Measurements from ENCODE around the gene CLDN11. TPM values are rescaled to one million over a fixed set of nuclear protein-coding genes. Genes with fewer than 3 reads are reported as not detected.

Gene CLDN11
- total RNA-seq, 6 experiments from 2014 or later: 3.3 to 77.5 (median 66.7) TPM

DNA sequence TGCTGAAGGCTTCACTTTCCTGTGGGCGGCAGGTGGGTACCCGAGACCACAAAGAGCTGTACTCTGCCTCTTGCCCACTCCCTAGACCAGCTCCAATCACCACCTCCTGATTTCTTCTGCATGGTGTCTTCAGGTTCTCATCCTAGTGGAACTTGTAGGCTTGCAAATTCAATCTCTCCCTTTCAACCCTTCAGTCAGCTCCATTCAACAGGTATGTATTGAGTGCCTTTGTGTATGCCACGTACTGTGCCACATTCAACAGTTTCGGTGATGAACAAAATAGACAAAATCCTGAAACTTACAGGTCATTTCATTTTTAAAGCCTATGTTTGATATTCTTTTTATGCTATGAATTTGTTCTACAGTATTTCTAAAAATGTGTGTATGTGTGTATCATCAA lies 5.4 kb upstream of the CLDN11 start:
- peak overlapping the region; percentile 67 for H3K27ac Mint-ChIP-seq
- no peaks in the 10 kb centered on the region for H3K36me3 Mint-ChIP-seq (ENCODE audit: low read depth)
- peaks cover 38% of the 10 kb centered on the region for H3K4me1 Mint-ChIP-seq (ENCODE audit: low read depth)
- no peak overlapping the region for H3K4me3 Mint-ChIP-seq
- no peaks in the 10 kb centered on the region for H3K27me3 Mint-ChIP-seq (ENCODE audit: insufficient read depth)
- DNase-seq: no peak
- TF ChIP-seq, protein P1, sequence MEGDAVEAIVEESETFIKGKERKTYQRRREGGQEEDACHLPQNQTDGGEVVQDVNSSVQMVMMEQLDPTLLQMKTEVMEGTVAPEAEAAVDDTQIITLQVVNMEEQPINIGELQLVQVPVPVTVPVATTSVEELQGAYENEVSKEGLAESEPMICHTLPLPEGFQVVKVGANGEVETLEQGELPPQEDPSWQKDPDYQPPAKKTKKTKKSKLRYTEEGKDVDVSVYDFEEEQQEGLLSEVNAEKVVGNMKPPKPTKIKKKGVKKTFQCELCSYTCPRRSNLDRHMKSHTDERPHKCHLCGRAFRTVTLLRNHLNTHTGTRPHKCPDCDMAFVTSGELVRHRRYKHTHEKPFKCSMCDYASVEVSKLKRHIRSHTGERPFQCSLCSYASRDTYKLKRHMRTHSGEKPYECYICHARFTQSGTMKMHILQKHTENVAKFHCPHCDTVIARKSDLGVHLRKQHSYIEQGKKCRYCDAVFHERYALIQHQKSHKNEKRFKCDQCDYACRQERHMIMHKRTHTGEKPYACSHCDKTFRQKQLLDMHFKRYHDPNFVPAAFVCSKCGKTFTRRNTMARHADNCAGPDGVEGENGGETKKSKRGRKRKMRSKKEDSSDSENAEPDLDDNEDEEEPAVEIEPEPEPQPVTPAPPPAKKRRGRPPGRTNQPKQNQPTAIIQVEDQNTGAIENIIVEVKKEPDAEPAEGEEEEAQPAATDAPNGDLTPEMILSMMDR (IDR thresholded peaks at IDR 0.05): no peak
- H3K9me3 Mint-ChIP-seq: no peaks in the 10 kb centered on the region

DNA sequence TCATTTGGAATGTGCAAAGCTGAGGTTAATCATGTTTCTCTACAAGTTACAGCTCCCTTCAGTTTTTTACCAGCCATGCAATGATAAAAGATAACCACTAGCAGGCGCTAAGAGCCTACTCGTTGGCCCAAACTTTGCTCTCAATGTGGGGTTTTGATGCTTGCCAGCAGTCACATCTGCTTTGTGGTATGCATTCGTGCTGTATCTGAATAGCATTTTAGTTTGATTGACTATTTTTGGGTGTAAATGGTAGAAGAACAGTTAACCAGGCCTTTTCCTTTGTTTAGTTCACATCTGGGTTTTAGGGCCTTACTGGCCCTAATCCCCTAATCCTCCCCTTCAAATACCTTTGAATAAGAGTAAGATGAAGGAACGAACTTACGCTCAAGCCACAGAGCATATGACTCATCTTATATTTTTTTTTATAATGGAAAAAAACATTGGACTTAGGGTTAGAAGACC lies 4.4 kb upstream of the CLDN11 start:
- peak; percentile 88 for DNase-seq

DNA sequence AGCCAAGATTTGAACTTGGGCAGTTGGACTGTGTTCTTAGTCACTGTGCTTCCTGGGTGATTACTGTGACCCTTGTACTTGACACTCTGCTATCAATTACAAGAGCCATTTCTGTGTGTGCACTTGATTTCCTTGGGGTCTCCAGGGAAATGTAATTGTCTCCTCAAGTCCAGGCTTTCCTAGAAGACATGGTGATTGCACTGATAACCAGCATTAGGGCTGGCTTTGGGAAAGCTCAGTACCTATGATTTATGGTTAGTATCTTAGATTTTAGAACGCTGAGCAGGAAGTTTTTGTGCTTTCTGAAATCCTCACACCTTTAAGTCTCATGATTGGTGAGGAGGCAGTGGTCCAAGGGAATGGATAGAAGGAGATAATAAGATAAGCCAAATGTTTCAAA lies 1.6 kb upstream of the CLDN11 start:
- Mint-ChIP-seq H3K27me3 (ENCODE audit: insufficient read depth) (no peaks in the 10 kb centered on the region), H3K27ac (no peak overlapping the region), H3K4me1 (ENCODE audit: low read depth) (peaks cover 60% of the 10 kb centered on the region), H3K36me3 (ENCODE audit: low read depth) (peaks cover 6% of the 10 kb centered on the region; the same call in 1 of the 2 replicates), H3K4me3 (no peak overlapping the region), H3K9me3 (no peaks in the 10 kb centered on the region)
- no peak for DNase-seq
- TF ChIP-seq, protein P1 (IDR thresholded peaks at IDR 0.05): no peak

More for the DNA sequence above, 4.4 kb upstream of the CLDN11 start:
- peaks cover 40% of the 10 kb centered on the region for H3K4me1 Mint-ChIP-seq (ENCODE audit: low read depth)
- peak overlapping the region; percentile 67 for H3K27ac Mint-ChIP-seq
- no peaks in the 10 kb centered on the region for H3K36me3 Mint-ChIP-seq (ENCODE audit: low read depth)
- H3K9me3 Mint-ChIP-seq: no peaks in the 10 kb centered on the region
- H3K4me3 Mint-ChIP-seq: peak overlapping the region; percentile 29; the same call in 1 of the 2 replicates
- TF ChIP-seq, protein P1 (IDR thresholded peaks at IDR 0.05): peak; percentile 99
- no peaks in the 10 kb centered on the region for H3K27me3 Mint-ChIP-seq (ENCODE audit: insufficient read depth)

DNA sequence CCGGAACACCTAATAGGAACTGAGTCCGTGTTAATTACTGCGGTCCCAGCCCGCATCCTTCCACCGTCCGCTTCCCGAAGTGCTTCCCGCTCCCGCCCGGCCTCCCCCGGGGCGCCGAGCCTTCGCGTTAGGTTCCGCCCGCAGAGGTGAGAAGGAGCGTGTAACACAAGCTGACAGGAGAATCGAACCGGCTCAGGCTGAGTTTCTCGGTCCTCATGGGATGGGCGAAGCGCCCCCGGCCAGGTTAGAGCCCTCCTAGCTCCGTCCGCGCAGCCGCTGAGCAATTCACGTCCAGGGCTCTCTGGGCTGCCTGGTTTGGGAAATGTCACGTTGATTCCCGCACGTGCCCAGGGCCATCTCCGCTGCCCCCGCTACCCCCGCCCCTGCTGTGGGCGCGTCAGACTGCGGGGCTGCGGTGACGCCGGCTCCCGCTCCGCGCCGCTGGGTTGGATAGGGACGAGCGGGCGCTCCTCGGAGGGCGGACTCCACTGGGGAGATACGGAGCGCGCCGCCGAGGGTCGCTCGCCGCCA lies 954 bp downstream of the CLDN11 start:
- no peak for DNase-seq
- TF ChIP-seq, protein P1 (IDR thresholded peaks at IDR 0.05): no peak
- Mint-ChIP-seq H3K4me1 (ENCODE audit: low read depth) (peaks cover 42% of the 10 kb centered on the region), H3K27me3 (ENCODE audit: insufficient read depth) (peaks cover 3% of the 10 kb centered on the region; the same call in 1 of the 2 replicates), H3K4me3 (peak overlapping the region; percentile 74; the same call in 1 of the 2 replicates), H3K27ac (no peak overlapping the region), H3K36me3 (ENCODE audit: low read depth) (peaks cover 10% of the 10 kb centered on the region; the same call in 1 of the 2 replicates), H3K9me3 (no peaks in the 10 kb centered on the region)

DNA sequence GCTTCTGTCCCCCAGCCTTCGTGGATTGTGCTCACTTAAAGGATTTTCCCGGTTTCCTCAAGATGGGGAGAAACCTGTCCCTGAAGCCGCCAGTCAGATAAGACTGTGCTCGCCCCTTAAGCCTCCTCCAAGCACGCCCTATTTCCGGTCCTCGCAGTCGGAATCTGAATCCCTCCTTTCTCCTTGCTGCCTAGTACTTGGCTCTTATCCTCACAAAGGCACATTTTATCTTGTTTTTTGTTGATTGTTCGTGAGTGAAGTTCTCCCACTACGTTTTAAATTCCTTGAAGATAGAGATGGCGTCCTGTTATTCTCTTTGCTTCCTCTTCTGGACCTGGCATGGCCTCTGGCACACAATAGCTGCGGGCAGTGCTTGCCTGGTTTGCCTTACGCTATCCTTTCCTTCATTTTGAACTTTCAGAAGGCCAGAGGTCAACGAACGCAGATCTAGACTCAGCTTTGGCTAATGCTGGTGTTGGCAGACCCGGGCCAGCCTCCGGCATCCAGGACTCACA lies 1.7 kb downstream of the CLDN11 start:
- Mint-ChIP-seq H3K9me3 (no peaks in the 10 kb centered on the region), H3K4me3 (peak overlapping the region; percentile 82), H3K36me3 (ENCODE audit: low read depth) (peaks cover 10% of the 10 kb centered on the region; the same call in 1 of the 2 replicates), H3K4me1 (ENCODE audit: low read depth) (peaks cover 39% of the 10 kb centered on the region), H3K27ac (no peak overlapping the region), H3K27me3 (ENCODE audit: insufficient read depth) (peaks cover 4% of the 10 kb centered on the region; the same call in 1 of the 2 replicates)
- TF ChIP-seq, protein P1 (IDR thresholded peaks at IDR 0.05): no peak
- no peak for DNase-seq
